ENCODE measurements around the gene RSPO3. TPM values are rescaled to one million over a fixed set of nuclear protein-coding genes. Genes with fewer than 3 reads are reported as not detected.

RSPO3 gene
- total and polyA plus RNA-seq, 2 of the 4 experiments (the other 2 are of a cell fraction): not detected

DNA sequence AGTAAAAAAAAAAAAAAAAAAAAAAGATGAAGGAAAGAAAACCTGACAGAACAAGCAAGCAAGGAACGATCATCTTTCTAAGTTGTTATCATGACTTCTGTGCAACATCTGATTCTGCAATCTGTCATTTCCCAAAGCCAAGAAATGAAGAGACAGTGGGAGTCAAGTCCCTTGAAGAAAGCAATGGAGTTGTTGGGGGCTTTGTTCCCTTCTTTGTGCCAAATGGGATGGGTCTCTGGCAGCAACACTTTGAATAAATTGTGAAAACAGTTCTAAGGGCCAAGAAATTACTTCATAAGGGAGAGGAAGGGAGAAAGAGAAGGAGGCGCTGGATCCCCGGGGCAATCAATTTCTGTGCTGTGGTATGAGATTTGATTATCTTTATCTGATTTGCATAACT lies 33.3 kb upstream of the RSPO3 start:
- intact Hi-C loops (cut with micrococcal nuclease) (no loop called here), dilution Hi-C loops (cut with HindIII; ENCODE audit: low sequenced_read_pairs, unreplicated experiment) (no loop called here), in situ Hi-C loops (cut with MboI; ENCODE audit: low sequenced_read_pairs) (no loop called here)
- ChIA-PET CTCF (interaction anchor here (1.3 kb wide), 1 partner anchor 36 kb away, joined by 4 read pairs; no protein-coding TSS in a partner anchor), POLR2A (ENCODE audit: unreplicated experiment) (no interaction called here)
- Histone ChIP-seq H4K20me1 (ENCODE audit: insufficient read depth, low read length) (no peaks in the 10 kb centered on the region), H2BK120ac (ENCODE audit: low read depth, low read length) (no peak overlapping the region), H3K9me3 (ENCODE audit: control insufficient read depth, insufficient read depth, low read length) (no peaks in the 10 kb centered on the region), H3K79me1 (ENCODE audit: low read depth in 1 of 2, low read length in 2 of 2) (no peaks in the 10 kb centered on the region), H3K9ac (ENCODE audit: low read depth, low read length) (no peak overlapping the region), H3K27me3 (ENCODE audit: control insufficient read depth, insufficient read depth, low read length) (no peaks in the 10 kb centered on the region; the same call in 1 of the 2 replicates), H4K8ac (ENCODE audit: low read depth in 2 of 2, low read length in 2 of 2) (no peak overlapping the region), H2BK15ac (ENCODE audit: low read depth, low read length) (no peak overlapping the region), H3K14ac (replicated peaks; ENCODE audit: low read depth, low read length) (no peak overlapping the region), H3K4ac (ENCODE audit: low read depth, low read length) (no peak overlapping the region), H4K5ac (ENCODE audit: low read depth, low read length) (no peak overlapping the region), H2AK5ac (ENCODE audit: low read depth, low read length) (no peak overlapping the region), H3K56ac (ENCODE audit: extremely low read depth, insufficient read depth, low read length) (no peak overlapping the region), H2BK20ac (ENCODE audit: low read depth, low read length) (no peak overlapping the region), H3K9me1 (ENCODE audit: insufficient read depth, low read length) (no peaks in the 10 kb centered on the region), H2BK5ac (ENCODE audit: low read depth, low read length, poor library complexity, severe bottlenecking) (no peak overlapping the region), H3K4me2 (ENCODE audit: low read depth, low read length) (no peak overlapping the region), H2AFZ (replicated peaks; ENCODE audit: low read length, poor library complexity) (no peak overlapping the region), H4K91ac (ENCODE audit: insufficient read depth, low read depth, low read length) (no peak overlapping the region), H3K36me3 (ENCODE audit: control insufficient read depth, insufficient read depth, low read length) (no peaks in the 10 kb centered on the region), H3K4me3 (ENCODE audit: insufficient read depth, low read depth, low read length) (no peak overlapping the region), H3K18ac (ENCODE audit: low read depth, low read length) (no peak overlapping the region), H2AK9ac (replicated peaks; ENCODE audit: low read depth, low read length, poor library complexity) (no peak overlapping the region), H3K4me1 (ENCODE audit: control insufficient read depth, insufficient read depth, low read length) (no peaks in the 10 kb centered on the region), H3K23ac (ENCODE audit: low read depth, low read length) (no peak overlapping the region), H3K27ac (ENCODE audit: insufficient read depth, low read length) (no peak overlapping the region)
- WGBS, 2 experiments (ENCODE audit: extremely low coverage in 2 of 2, insufficient read length in 1 of 2): no CpG with 5 or more reads among the region's 3 CpGs
- TF ChIP-seq RFX5 (IDR thresholded peaks at IDR 0.05; ENCODE audit: low read depth, low read length): no peak
- no peak for TF ChIP-seq SMC3 (IDR thresholded peaks at IDR 0.05; ENCODE audit: low read depth, low read length)
- TF ChIP-seq MXI1 (IDR thresholded peaks at IDR 0.05; ENCODE audit: borderline replicate concordance, low read depth, low read length): no peak
- TF ChIP-seq FOS (IDR thresholded peaks at IDR 0.05; ENCODE audit: low read depth, low read length): no peak
- no peak for TF ChIP-seq BHLHE40 (IDR thresholded peaks at IDR 0.05; ENCODE audit: low read depth, low read length)
- no peak for TF ChIP-seq RCOR1 (IDR thresholded peaks at IDR 0.05; ENCODE audit: insufficient replicate concordance, low read length)
- TF ChIP-seq MAFK (IDR thresholded peaks at IDR 0.05; ENCODE audit: low read depth, low read length): no peak
- TF ChIP-seq POLR2A (IDR thresholded peaks at IDR 0.05; ENCODE audit: low read depth, low read length): no peak
- TF ChIP-seq, protein P1, sequence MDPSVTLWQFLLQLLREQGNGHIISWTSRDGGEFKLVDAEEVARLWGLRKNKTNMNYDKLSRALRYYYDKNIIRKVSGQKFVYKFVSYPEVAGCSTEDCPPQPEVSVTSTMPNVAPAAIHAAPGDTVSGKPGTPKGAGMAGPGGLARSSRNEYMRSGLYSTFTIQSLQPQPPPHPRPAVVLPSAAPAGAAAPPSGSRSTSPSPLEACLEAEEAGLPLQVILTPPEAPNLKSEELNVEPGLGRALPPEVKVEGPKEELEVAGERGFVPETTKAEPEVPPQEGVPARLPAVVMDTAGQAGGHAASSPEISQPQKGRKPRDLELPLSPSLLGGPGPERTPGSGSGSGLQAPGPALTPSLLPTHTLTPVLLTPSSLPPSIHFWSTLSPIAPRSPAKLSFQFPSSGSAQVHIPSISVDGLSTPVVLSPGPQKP (IDR thresholded peaks at IDR 0.05; ENCODE audit: borderline replicate concordance, low read depth, low read length): no peak
- no peak for DNase-seq
- ATAC-seq (ENCODE audit: low read depth): no peak
- BruUV-seq (replicated peaks): no TSS peak

All from IMR-90 (cell line).